Trophoblast cell (in vitro differentiated cells and primary cell): ENCODE results near the gene KLRC3.

Experiments used
- DNase-seq, 2 donors: peaks; one replicate each; pipeline ENCODE4 v3.0.0-alpha.2; 2016
- H2AFZ ChIP-seq: 2 replicates; pipeline ENCODE4 v1.6.1; 2013; ENCODE audit warnings: low read length, moderate library complexity, mild to moderate bottlenecking; ENCODE audit not compliant: insufficient read depth, poor library complexity
- H2AK5ac ChIP-seq: 2 replicates; pipeline ENCODE4 v1.6.1; 2013; ENCODE audit warnings: mild to moderate bottlenecking, low read length
- H2BK120ac ChIP-seq: 2 replicates; pipeline ENCODE4 v1.6.1; 2013; ENCODE audit warnings: low read length, mild to moderate bottlenecking, moderate library complexity; ENCODE audit not compliant: insufficient read depth, poor library complexity
- H2BK12ac ChIP-seq: 2 replicates; pipeline ENCODE4 v1.6.1; 2013; ENCODE audit warnings: mild to moderate bottlenecking, low read length, moderate library complexity
- H2BK5ac ChIP-seq: 2 replicates; pipeline ENCODE4 v1.6.1; 2013; ENCODE audit warnings: low read length, low read depth, moderate library complexity, mild to moderate bottlenecking; ENCODE audit not compliant: poor library complexity
- H3K14ac ChIP-seq: 2 replicates; pipeline ENCODE4 v1.6.1; 2013; ENCODE audit warnings: mild to moderate bottlenecking, low read length
- H3K18ac ChIP-seq: 2 replicates; pipeline ENCODE4 v1.6.1; 2013; ENCODE audit warnings: mild to moderate bottlenecking, low read length
- H3K23ac ChIP-seq: 2 replicates; pipeline ENCODE4 v1.6.1; 2013; ENCODE audit warnings: low read length
- H3K27ac ChIP-seq: 2 replicates; pipeline ENCODE4 v1.5.1; 2013; ENCODE audit warnings: low read depth, mild to moderate bottlenecking, inconsistent platforms, low read length, moderate library complexity
- H3K27me3 ChIP-seq: 2 replicates; pipeline ENCODE4 v1.6.1; 2013; ENCODE audit warnings: inconsistent platforms, mild to moderate bottlenecking, low read length, moderate library complexity; ENCODE audit not compliant: insufficient read depth
- H3K36me3 ChIP-seq, 2 experiments: 1 replicate in 1 of 2; 2 replicates in 1 of 2; pipeline ENCODE4 v1.6.1; 2013; ENCODE audit warnings: low read length in 2 of 2, mild to moderate bottlenecking in 2 of 2, moderate library complexity in 1 of 2; ENCODE audit not compliant: insufficient read depth in 2 of 2, control insufficient read depth in 1 of 2
- H3K4ac ChIP-seq: 2 replicates; pipeline ENCODE4 v1.6.1; 2013; ENCODE audit warnings: low read depth, mild to moderate bottlenecking, low read length, moderate library complexity
- H3K4me1 ChIP-seq, 2 experiments: 1 replicate in 1 of 2; 2 replicates in 1 of 2; pipeline ENCODE4 v1.6.1; 2013; ENCODE audit warnings: low read length in 2 of 2, mild to moderate bottlenecking in 2 of 2, moderate library complexity in 1 of 2; ENCODE audit not compliant: insufficient read depth in 2 of 2, control insufficient read depth in 1 of 2
- H3K4me2 ChIP-seq: 2 replicates; pipeline ENCODE4 v1.6.1; 2013; ENCODE audit warnings: inconsistent platforms, mild to moderate bottlenecking, low read length, moderate library complexity
- H3K4me3 ChIP-seq: 2 replicates; pipeline ENCODE4 v1.5.1; 2013; ENCODE audit warnings: mild to moderate bottlenecking, low read depth, low read length, inconsistent platforms
- H3K79me1 ChIP-seq: one replicate; pipeline ENCODE4 v1.6.1; 2013; ENCODE audit warnings: low read length
- H3K79me2 ChIP-seq: 2 replicates; pipeline ENCODE4 v1.6.1; 2013; ENCODE audit warnings: low read length, mild to moderate bottlenecking; ENCODE audit not compliant: control insufficient read depth, insufficient read depth, poor library complexity
- H3K9ac ChIP-seq: 2 replicates; pipeline ENCODE4 v1.6.1; 2013; ENCODE audit warnings: mild to moderate bottlenecking, low read length
- H3K9me3 ChIP-seq: 2 replicates; pipeline ENCODE4 v1.6.1; 2013; ENCODE audit warnings: low read depth, mild to moderate bottlenecking, control low read depth, inconsistent platforms, low read length; ENCODE audit not compliant: insufficient read depth
- H4K12ac ChIP-seq: 2 replicates; pipeline ENCODE4 v1.6.1; 2013; ENCODE audit warnings: low read depth, mild to moderate bottlenecking, low read length, moderate library complexity
- H4K8ac ChIP-seq: 2 replicates; pipeline ENCODE4 v1.6.1; 2013; ENCODE audit warnings: low read depth, mild to moderate bottlenecking, low read length, moderate library complexity
- H4K91ac ChIP-seq: one replicate; pipeline ENCODE4 v1.6.1; 2013; ENCODE audit warnings: low read depth, mild to moderate bottlenecking, low read length, moderate library complexity
- WGBS: extraction: QIAGEN DNeasy Blood & Tissue Kit; methylation state at CpG from one replicate; pipeline ENCODE4 v1.1.7; 2013; ENCODE audit warnings: missing lambda C conversion rate; ENCODE audit not compliant: insufficient read length, insufficient coverage; ENCODE audit errors: extremely low coverage; 5-methylcytosine and 5-hydroxymethylcytosine counted together

The KLRC3 gene

GRCh38 chr12:10406725-10407124 is 13.7 kb downstream of the KLRC3 start:
- H3K18ac ChIP-seq, result no peak overlapping the region

GRCh38 chr12:10405294-10405693 is 15.1 kb downstream of the KLRC3 start:
- peaks cover 0 to 3% of the 10 kb centered on the region in 2 experiments for H3K36me3 ChIP-seq
- H2AFZ ChIP-seq, result no peak overlapping the region
- H3K4ac ChIP-seq, result no peak overlapping the region
- H3K27ac ChIP-seq, result no peak overlapping the region
- no peaks in the 10 kb centered on the region for H3K4me1 ChIP-seq
- H3K27me3 ChIP-seq, result no peaks in the 10 kb centered on the region
- H4K8ac ChIP-seq, result no peak overlapping the region
- no peak overlapping the region for H3K14ac ChIP-seq
- H3K4me2 ChIP-seq, result no peak overlapping the region
- no peak overlapping the region for H2BK5ac ChIP-seq
- H3K9ac ChIP-seq, result no peak overlapping the region
- H4K12ac ChIP-seq, result no peak overlapping the region
- H3K79me1 ChIP-seq, result no peaks in the 10 kb centered on the region
- no peaks in the 10 kb centered on the region for H3K9me3 ChIP-seq
- peak; percentile 54 to 75 for DNase-seq
- no peak overlapping the region for H3K4me3 ChIP-seq
- WGBS, result no CpG with 5 or more reads among the region's 5 CpGs
- no peak overlapping the region for H2AK5ac ChIP-seq
- no peak overlapping the region for H4K91ac ChIP-seq
- H3K79me2 ChIP-seq, result no peaks in the 10 kb centered on the region
- H2BK12ac ChIP-seq, result no peak overlapping the region
- no peak overlapping the region for H2BK120ac ChIP-seq
- H3K18ac ChIP-seq, result no peak overlapping the region
- H3K23ac ChIP-seq, result no peak overlapping the region

More at GRCh38 chr12:10406725-10407124, 13.7 kb downstream of the KLRC3 start:
- no CpG with 5 or more reads among the region's 4 CpGs for WGBS
- Histone ChIP-seq H2BK12ac (no peak overlapping the region), H3K14ac (no peak overlapping the region), H3K79me1 (peaks cover 3% of the 10 kb centered on the region), H2AFZ (no peak overlapping the region), H3K27me3 (no peaks in the 10 kb centered on the region), H4K91ac (no peak overlapping the region), H2BK120ac (no peak overlapping the region), H2AK5ac (no peak overlapping the region), H3K4ac (no peak overlapping the region), H3K9ac (no peak overlapping the region), H3K23ac (no peak overlapping the region), H4K8ac (no peak overlapping the region), H3K4me1 (no peaks in the 10 kb centered on the region), H3K79me2 (no peaks in the 10 kb centered on the region), H4K12ac (no peak overlapping the region), H3K9me3 (no peaks in the 10 kb centered on the region), H3K27ac (no peak overlapping the region), H3K4me2 (no peak overlapping the region), H3K4me3 (no peak overlapping the region), H2BK5ac (no peak overlapping the region), H3K36me3 (peaks cover 0 to 3% of the 10 kb centered on the region in 2 experiments)
- peak in 1 of 2 donors; percentile 12 for DNase-seq

- Histone ChIP-seq H3K36me3 (peaks cover 0 to 3% of the 10 kb centered on the region in 2 experiments), H3K9ac (no peak overlapping the region), H3K4ac (no peak overlapping the region), H3K4me1 (no peaks in the 10 kb centered on the region), H2AFZ (no peak overlapping the region), H2BK5ac (no peak overlapping the region), H3K4me2 (no peak overlapping the region), H3K27me3 (no peaks in the 10 kb centered on the region), H4K12ac (no peak overlapping the region), H3K79me2 (no peaks in the 10 kb centered on the region), H3K4me3 (no peak overlapping the region), H4K8ac (no peak overlapping the region), H4K91ac (no peak overlapping the region), H3K23ac (no peak overlapping the region), H3K79me1 (no peaks in the 10 kb centered on the region), H2BK120ac (no peak overlapping the region), H3K27ac (no peak overlapping the region), H3K14ac (no peak overlapping the region), H2BK12ac (no peak overlapping the region), H3K18ac (no peak overlapping the region), H2AK5ac (no peak overlapping the region), H3K9me3 (no peaks in the 10 kb centered on the region)
- DNase-seq, result no peak
Observed at GRCh38 chr12:10404798-10405197, 15.6 kb downstream of the KLRC3 start.

GRCh38 chr12:10400829-10401228 is 19.6 kb downstream of the KLRC3 start:
- no peak for DNase-seq
- Histone ChIP-seq H4K12ac (no peak overlapping the region), H3K27ac (no peak overlapping the region), H3K4ac (no peak overlapping the region), H2BK5ac (no peak overlapping the region), H3K79me2 (no peaks in the 10 kb centered on the region), H3K4me3 (no peak overlapping the region), H2BK120ac (no peak overlapping the region), H4K91ac (no peak overlapping the region), H3K4me1 (peaks cover 0 to 3% of the 10 kb centered on the region in 2 experiments), H3K36me3 (no peaks in the 10 kb centered on the region), H4K8ac (no peak overlapping the region), H3K27me3 (no peaks in the 10 kb centered on the region), H3K23ac (no peak overlapping the region), H3K9ac (no peak overlapping the region), H3K4me2 (no peak overlapping the region), H3K14ac (no peak overlapping the region), H3K9me3 (no peaks in the 10 kb centered on the region), H3K18ac (no peak overlapping the region), H2AK5ac (no peak overlapping the region), H2AFZ (no peak overlapping the region), H2BK12ac (no peak overlapping the region), H3K79me1 (peaks cover 3% of the 10 kb centered on the region)
